K562 (cell line): ENCODE data around the gene ATXN1. TPM values are rescaled to one million over a fixed set of nuclear protein-coding genes. Genes with fewer than 3 reads are reported as not detected.

ENCODE experiments used
- ATAC-seq: fragments of 200-7000 bp; cut with Tn5 transposase; 3 replicates; pipeline ENCODE4 v1.9.1; 2020; ENCODE audit warnings: moderate library complexity
- BruUV-seq: library from RNA; stranded (reverse); fragments of 400-500 nt; replicated peaks from 2 replicates; lab custom pipeline; 2021; lab: Mats Ljungman, UMichigan
- CTCF ChIA-PET: fragments of 300-600 bp; formaldehyde crosslinking; extraction: SDS; loops from one replicate; lab custom pipeline; 2021; ENCODE audit warnings: low intra/inter-chr PET ratio; lab: Yijun Ruan, JAX
- POLR2A ChIA-PET: fragments of 300-600, 350-650 bp; sonication (Branson Sonifier 250); formaldehyde crosslinking; extraction: SDS; loops from one replicate; lab custom pipeline; 2021; ENCODE audit warnings: antibody characterized with exemption, inconsistent platforms; lab: Yijun Ruan, JAX
- DNase-seq, 4 experiments: peaks; one replicate each; pipeline versions ENCODE4 v3.0.0 to v3.0.0-alpha.2; 2011 to 2018; ENCODE audit warnings: low spot score in 3 of 4, mixed read lengths in 3 of 4; ENCODE audit errors: extremely low read depth in 1 of 4
- FAIRE-seq: peaks from 2 replicates; lab custom pipeline; 2011; peaks lifted over from hg19 to GRCh38; lab: Jason Lieb, UNC
- H2AFZ ChIP-seq: 2 replicates; pipeline ENCODE4 v1.6.0; 2011; ENCODE audit warnings: low read depth, low read length, control low read depth, inconsistent platforms
- H3K27ac ChIP-seq: fragments of 200-600 bp; 3 replicates; pipeline ENCODE4 v1.8.0; 2011; ENCODE audit warnings: low read depth, mild to moderate bottlenecking, control low read depth, inconsistent platforms, low read length, moderate library complexity, mixed read lengths; ENCODE audit errors: extremely low read depth
- H3K27me3 ChIP-seq, 2 experiments: fragments of 300-600 bp in 1 of 2; 2 replicates in 1 of 2; 3 replicates in 1 of 2; pipeline versions ENCODE4 v1.6.0 to v1.8.0; 2011; ENCODE audit warnings: inconsistent platforms in 2 of 2, low read length in 2 of 2, mild to moderate bottlenecking in 1 of 2, mixed read lengths in 1 of 2, moderate library complexity in 1 of 2; ENCODE audit not compliant: control insufficient read depth in 2 of 2, insufficient read depth in 2 of 2
- H3K36me3 ChIP-seq: fragments of 300-600 bp; 3 replicates; pipeline ENCODE4 v1.8.0; 2011; ENCODE audit warnings: mild to moderate bottlenecking, low read length, inconsistent platforms; ENCODE audit not compliant: control insufficient read depth, insufficient read depth
- H3K4me1 ChIP-seq, 2 experiments: fragments of 200-600 bp in 1 of 2; replicated peaks in 1 of 2; 2 replicates in 1 of 2; 3 replicates in 1 of 2; pipeline versions ENCODE4 v1.5.1 to v1.8.0; 2011; ENCODE audit warnings: inconsistent platforms in 2 of 2, low read length in 2 of 2, mild to moderate bottlenecking in 1 of 2, mixed read lengths in 1 of 2, moderate library complexity in 1 of 2; ENCODE audit not compliant: control insufficient read depth in 2 of 2, insufficient read depth in 2 of 2
- H3K4me2 ChIP-seq: 2 replicates; pipeline ENCODE4 v1.6.1; 2011; ENCODE audit warnings: low read length, control low read depth, inconsistent platforms, mixed read lengths; ENCODE audit not compliant: insufficient read depth
- H3K4me3 ChIP-seq: fragments of 200-600 bp; sonication (generic), shearing (Covaris generic); 2 replicates; pipeline ENCODE4 v1.5.1; 2016; ENCODE audit warnings: control low read depth, inconsistent platforms
- H3K79me2 ChIP-seq: fragments of 200-600 bp; 3 replicates; pipeline ENCODE4 v1.8.0; 2011; ENCODE audit warnings: low read length, inconsistent platforms; ENCODE audit not compliant: control insufficient read depth, insufficient read depth
- H3K9ac ChIP-seq, 2 experiments: 2 replicates each; pipeline versions ENCODE4 v1.6.0 to v1.6.1; 2011; ENCODE audit warnings: low read depth in 2 of 2, low read length in 2 of 2, control low read depth in 1 of 2, inconsistent platforms in 1 of 2, mild to moderate bottlenecking in 1 of 2, mixed read lengths in 1 of 2; ENCODE audit not compliant: insufficient read depth in 1 of 2
- H3K9me1 ChIP-seq: one replicate; pipeline ENCODE4 v1.6.0; 2011; ENCODE audit warnings: inconsistent platforms, mild to moderate bottlenecking, low read length, moderate library complexity; ENCODE audit not compliant: control insufficient read depth, insufficient read depth
- H3K9me3 ChIP-seq: replicated peaks from 2 replicates; pipeline ENCODE4 v1.5.1; 2011; ENCODE audit warnings: low read depth, low read length, inconsistent platforms; ENCODE audit not compliant: control insufficient read depth, insufficient read depth
- H4K20me1 ChIP-seq: replicated peaks from 2 replicates; pipeline ENCODE4 v1.6.1; 2011; ENCODE audit warnings: low read length, inconsistent platforms, mixed read lengths; ENCODE audit not compliant: control insufficient read depth, insufficient read depth
- E2F3 ChIP-seq: fragments of 250-450 bp; sonication (Bioruptor Pico); IDR thresholded peaks from 2 replicates; pipeline ENCODE4 v1.4.0; 2020; ENCODE audit warnings: mild to moderate bottlenecking
- KLF6 ChIP-seq: fragments of 250-450 bp; sonication (Bioruptor Pico); IDR thresholded peaks from 2 replicates; pipeline ENCODE4 v1.4.0; 2020; ENCODE audit warnings: mild to moderate bottlenecking, moderate library complexity, borderline replicate concordance
- MAFG ChIP-seq: fragments of 450-650 bp; conservative IDR thresholded peaks from 2 replicates; pipeline ENCODE4 v1.6.1; 2016; ENCODE audit warnings: missing genetic modification characterization, missing compliant biosample characterization
- MIER1 ChIP-seq: fragments of 450-650 bp; IDR thresholded peaks from 2 replicates; pipeline ENCODE4 v1.6.1; 2016; ENCODE audit warnings: antibody characterized with exemption, mild to moderate bottlenecking, low read depth
- TCF7 ChIP-seq: sonication (generic); IDR thresholded peaks from 2 replicates; pipeline ENCODE4 v1.6.1; 2016; ENCODE audit warnings: antibody characterized with exemption, borderline replicate concordance
- ZBED1 ChIP-seq: IDR thresholded peaks from 2 replicates; pipeline ENCODE4 v1.6.1; 2014
- ZFPM2 ChIP-seq: fragments of 250-450 bp; sonication (Bioruptor Pico); IDR thresholded peaks from 2 replicates; pipeline ENCODE4 v1.5.1; 2022; ENCODE audit warnings: mild to moderate bottlenecking
- ZNF316 ChIP-seq: fragments of 450-650 bp; IDR thresholded peaks from 2 replicates; pipeline ENCODE4 v1.6.1; 2016
- ZNF668 ChIP-seq: fragments of 250-450 bp; sonication (Bioruptor Pico); IDR thresholded peaks from 2 replicates; pipeline ENCODE4 v1.8.0; 2022; ENCODE audit warnings: mild to moderate bottlenecking, inconsistent platforms
- WGBS: fragments of 100-300 bp; shearing (Covaris generic); methylation state at CpG from one replicate; pipeline ENCODE4 v1.1.6; 2016; ENCODE audit warnings: low coverage, mixed read lengths; ENCODE audit not compliant: insufficient coverage; ENCODE audit errors: missing lambda C conversion rate; 5-methylcytosine and 5-hydroxymethylcytosine counted together
- in situ Hi-C: fragments of 300-500 bp; cut with MboI; formaldehyde crosslinking; loops from 4 replicates; pipeline ENCODE4 v1.15.0; 2018; ENCODE audit warnings: inconsistent platforms, mixed read lengths
- intact Hi-C: fragments of 100-400 bp; cut with micrococcal nuclease; formaldehyde crosslinking; loops from 2 replicates; pipeline ENCODE4 v1.14.2; 2022
- polyA plus RNA-seq, 8 experiments: library from polyadenylated mRNA; depleted of rRNA in 4 of 8; stranded (reverse) in 5 of 8; unstranded in 3 of 8; fragments of >200 nt; fragmentation: Nextera tagmentation in 2 of 8; fragmentation: Illumina TruSeq in 1 of 8; extraction: Ambion mirVana in 2 of 8; extraction: Trizol in 1 of 8; gene quantifications; 2 replicates each; pipeline versions ENCODE4 v1.2.1 to v1.2.3, GENCODE V29; 2011 to 2014; ENCODE audit warnings: inconsistent platforms in 1 of 8, missing spikeins in 1 of 8
- total RNA-seq, 7 experiments: library from RNA; depleted of rRNA in 6 of 7; stranded (reverse); fragments of >200 nt in 6 of 7; fragmentation: Illumina TruSeq in 2 of 7; extraction: Trizol in 2 of 7; gene quantifications; 2 replicates each; pipeline versions ENCODE4 v1.2.1 to v1.2.3, GENCODE V29; 2011 to 2021; ENCODE audit warnings: low replicate concordance in 1 of 7
- TF ChIP-seq, protein P1 (sequence below): fragments of 450-650 bp; IDR thresholded peaks from 2 replicates; pipeline ENCODE4 v1.6.1; 2016; ENCODE audit warnings: low read depth, mild to moderate bottlenecking, moderate library complexity
- TF ChIP-seq, protein P2 (sequence below): sonication (generic); formaldehyde crosslinking; IDR thresholded peaks from 2 replicates; pipeline ENCODE4 v1.8.0; 2022; ENCODE audit warnings: mild to moderate bottlenecking, missing genetic modification reagents

ATXN1 gene
- total and polyA plus RNA-seq, 9 of the 15 experiments (the other 6 are each of a cell fraction or from before 2014, with no cell fraction given): under 0.01 to 1.2 (median 0.58) TPM

DNA sequence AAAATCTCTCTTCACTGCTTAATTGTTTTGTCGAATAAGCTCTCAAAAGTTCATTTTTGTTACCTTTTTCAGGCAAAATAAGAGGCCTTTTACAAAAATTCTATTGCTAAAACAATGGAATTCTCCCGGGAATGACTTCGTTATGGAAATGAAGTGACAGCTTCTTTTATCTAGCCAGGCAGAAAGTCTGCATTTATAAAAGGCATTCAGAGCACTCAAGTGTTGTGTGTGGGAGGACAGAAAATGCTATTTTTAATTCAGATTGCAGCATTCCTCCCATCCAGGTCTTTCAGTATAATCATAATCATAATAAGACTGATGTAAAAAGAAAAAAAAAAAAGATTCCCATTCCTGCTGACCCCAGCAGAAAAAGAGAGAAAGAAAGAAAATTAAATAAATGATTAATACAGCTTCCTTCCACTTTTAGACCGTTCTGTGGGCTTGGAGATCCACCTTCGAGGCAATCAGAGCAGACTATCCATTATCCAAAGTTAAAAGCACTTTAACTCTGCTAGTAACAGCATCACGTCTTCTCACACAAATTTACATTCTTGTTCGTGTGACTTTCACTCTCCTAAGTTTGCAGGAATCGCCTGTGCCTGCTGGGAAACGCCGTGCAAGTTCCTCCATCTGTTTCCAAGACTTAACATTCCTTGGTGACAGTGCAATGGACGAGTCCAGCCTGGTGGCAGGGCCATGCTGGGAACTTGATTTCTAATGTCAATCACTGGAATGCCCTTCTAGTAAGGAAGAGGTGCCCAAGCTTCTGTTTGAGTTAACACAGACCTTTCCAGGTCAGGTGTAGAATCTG lies 264.1 kb downstream of the ATXN1 start:
- CTCF ChIA-PET: no interaction called here
- POLR2A ChIA-PET: interaction anchor here (0.7 kb wide), 1 partner anchor 1857 kb away, joined by 3 read pairs; no protein-coding TSS in a partner anchor
- no peak overlapping the region for H3K27ac ChIP-seq
- H3K79me2 ChIP-seq: no peaks in the 10 kb centered on the region
- H3K9ac ChIP-seq: no peak overlapping the region
- FAIRE-seq (peak; percentile 57), ATAC-seq (no peak), DNase-seq (no peak)
- H2AFZ ChIP-seq: no peak overlapping the region
- H3K4me3 ChIP-seq: no peak overlapping the region
- H3K27me3 ChIP-seq: peaks cover 0 to 4% of the 10 kb centered on the region in 2 experiments; a peak in 1 of 5 replicates
- H3K4me2 ChIP-seq: no peak overlapping the region
- H3K36me3 ChIP-seq: no peaks in the 10 kb centered on the region
- H3K9me1 ChIP-seq: no peaks in the 10 kb centered on the region
- in situ Hi-C loops: no loop called here
- H3K4me1 ChIP-seq: no peaks in the 10 kb centered on the region
- no peak for TF ChIP-seq ZBED1
- TF ChIP-seq, protein P1, sequence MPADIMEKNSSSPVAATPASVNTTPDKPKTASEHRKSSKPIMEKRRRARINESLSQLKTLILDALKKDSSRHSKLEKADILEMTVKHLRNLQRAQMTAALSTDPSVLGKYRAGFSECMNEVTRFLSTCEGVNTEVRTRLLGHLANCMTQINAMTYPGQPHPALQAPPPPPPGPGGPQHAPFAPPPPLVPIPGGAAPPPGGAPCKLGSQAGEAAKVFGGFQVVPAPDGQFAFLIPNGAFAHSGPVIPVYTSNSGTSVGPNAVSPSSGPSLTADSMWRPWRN: no peak
- peak; percentile 45 for TF ChIP-seq ZNF316
- 0 out of 2 replicates have a peak, but pooled peaks have one; percentile 10 for TF ChIP-seq MAFG (tag)
- no peak for TF ChIP-seq MIER1
- TF ChIP-seq E2F3 (CRISPR knock-in tag): no peak
- TF ChIP-seq TCF7: no peak
- no peak for TF ChIP-seq KLF6 (CRISPR knock-in tag)
- TF ChIP-seq, protein P2, sequence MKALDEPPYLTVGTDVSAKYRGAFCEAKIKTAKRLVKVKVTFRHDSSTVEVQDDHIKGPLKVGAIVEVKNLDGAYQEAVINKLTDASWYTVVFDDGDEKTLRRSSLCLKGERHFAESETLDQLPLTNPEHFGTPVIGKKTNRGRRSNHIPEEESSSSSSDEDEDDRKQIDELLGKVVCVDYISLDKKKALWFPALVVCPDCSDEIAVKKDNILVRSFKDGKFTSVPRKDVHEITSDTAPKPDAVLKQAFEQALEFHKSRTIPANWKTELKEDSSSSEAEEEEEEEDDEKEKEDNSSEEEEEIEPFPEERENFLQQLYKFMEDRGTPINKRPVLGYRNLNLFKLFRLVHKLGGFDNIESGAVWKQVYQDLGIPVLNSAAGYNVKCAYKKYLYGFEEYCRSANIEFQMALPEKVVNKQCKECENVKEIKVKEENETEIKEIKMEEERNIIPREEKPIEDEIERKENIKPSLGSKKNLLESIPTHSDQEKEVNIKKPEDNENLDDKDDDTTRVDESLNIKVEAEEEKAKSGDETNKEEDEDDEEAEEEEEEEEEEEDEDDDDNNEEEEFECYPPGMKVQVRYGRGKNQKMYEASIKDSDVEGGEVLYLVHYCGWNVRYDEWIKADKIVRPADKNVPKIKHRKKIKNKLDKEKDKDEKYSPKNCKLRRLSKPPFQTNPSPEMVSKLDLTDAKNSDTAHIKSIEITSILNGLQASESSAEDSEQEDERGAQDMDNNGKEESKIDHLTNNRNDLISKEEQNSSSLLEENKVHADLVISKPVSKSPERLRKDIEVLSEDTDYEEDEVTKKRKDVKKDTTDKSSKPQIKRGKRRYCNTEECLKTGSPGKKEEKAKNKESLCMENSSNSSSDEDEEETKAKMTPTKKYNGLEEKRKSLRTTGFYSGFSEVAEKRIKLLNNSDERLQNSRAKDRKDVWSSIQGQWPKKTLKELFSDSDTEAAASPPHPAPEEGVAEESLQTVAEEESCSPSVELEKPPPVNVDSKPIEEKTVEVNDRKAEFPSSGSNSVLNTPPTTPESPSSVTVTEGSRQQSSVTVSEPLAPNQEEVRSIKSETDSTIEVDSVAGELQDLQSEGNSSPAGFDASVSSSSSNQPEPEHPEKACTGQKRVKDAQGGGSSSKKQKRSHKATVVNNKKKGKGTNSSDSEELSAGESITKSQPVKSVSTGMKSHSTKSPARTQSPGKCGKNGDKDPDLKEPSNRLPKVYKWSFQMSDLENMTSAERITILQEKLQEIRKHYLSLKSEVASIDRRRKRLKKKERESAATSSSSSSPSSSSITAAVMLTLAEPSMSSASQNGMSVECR (CRISPR knock-in tag): no peak
- TF ChIP-seq ZNF668 (CRISPR knock-in tag): no peak
- TF ChIP-seq ZFPM2 (CRISPR knock-in tag): no peak
- no peaks in the 10 kb centered on the region for H3K9me3 ChIP-seq
- no TSS peak for BruUV-seq
- 1% methylated on average over 11 of the region's 11 CpGs for WGBS
- H4K20me1 ChIP-seq: no peaks in the 10 kb centered on the region
- intact Hi-C loops: loop anchor here (5.0 kb wide), 1 partner anchor 165 kb away; no protein-coding TSS in a partner anchor
